H1 (cell line): Measurements from ENCODE around the gene ARFRP1. TPM values are rescaled to one million over a fixed set of nuclear protein-coding genes. Genes with fewer than 3 reads are reported as not detected.

ENCODE experiments used
- BRCA1 ChIP-seq: IDR thresholded peaks from 2 replicates; pipeline ENCODE4 v1.6.1; 2012; ENCODE audit warnings: low read depth, low read length, improper control_type of control experiment
- CBX8 ChIP-seq: fragments of 300-800, 300-1000 bp; sonication (generic); IDR thresholded peaks from 2 replicates; pipeline ENCODE4 v1.7.1; 2016; ENCODE audit warnings: low read depth, low read length, borderline replicate concordance
- CHD7 ChIP-seq: fragments of 300-600 bp; sonication (generic); IDR thresholded peaks from 2 replicates; pipeline ENCODE4 v1.7.1; 2012; ENCODE audit warnings: low read length, moderate library complexity, mild to moderate bottlenecking, inconsistent platforms; ENCODE audit not compliant: insufficient replicate concordance
- CREB1 ChIP-seq: IDR thresholded peaks from 2 replicates; pipeline ENCODE4 v1.6.1; 2012; ENCODE audit warnings: inconsistent platforms
- EZH2 ChIP-seq: fragments of 200-600 bp; sonication (generic); IDR thresholded peaks from 2 replicates; pipeline ENCODE4 v1.7.1; 2012; ENCODE audit warnings: low read depth, mild to moderate bottlenecking, moderate library complexity, low read length, inconsistent platforms; ENCODE audit not compliant: severe bottlenecking
- KDM1A ChIP-seq: fragments of 200-600, 300-600 bp; sonication (generic); IDR thresholded peaks from 2 replicates; pipeline ENCODE4 v1.7.1; 2016; ENCODE audit warnings: mild to moderate bottlenecking, low read length, borderline replicate concordance
- POU5F1 ChIP-seq: IDR thresholded peaks from 2 replicates; pipeline ENCODE4 v1.6.1; 2011; ENCODE audit warnings: low read depth, mild to moderate bottlenecking, low read length, moderate library complexity
- polyA plus RNA-seq, 7 experiments: library from polyadenylated mRNA; depleted of rRNA in 3 of 7; stranded (reverse) in 5 of 7; unstranded in 2 of 7; fragments of >200 nt in 5 of 7; fragments of 200-250 nt in 2 of 7; gene quantifications; 1 replicate in 5 of 7; 2 replicates in 1 of 7; 4 replicates in 1 of 7; pipeline versions ENCODE4 v1.2.1 to v1.2.3, GENCODE V29; 2011 to 2013; ENCODE audit warnings: missing spikeins in 2 of 7, mixed read lengths in 2 of 7
- total RNA-seq: library from RNA; stranded (reverse); fragmentation: NEBNext Ultra II Directional; extraction: Animal tissue kit (Norgen Biotek cat#: 25700); gene quantifications from 2 replicates; pipeline ENCODE4 v1.2.1, GENCODE V29; 2021
- TF ChIP-seq, protein P1 (sequence below): IDR thresholded peaks from 2 replicates; pipeline ENCODE4 v1.6.1; 2011; ENCODE audit warnings: low read length, improper control_type of control experiment

Gene ARFRP1
- total and polyA plus RNA-seq, 2 of the 8 experiments (the other 6 are each of a cell fraction or from before 2014, with no cell fraction given) = 12.9 to 22.9 TPM

DNA sequence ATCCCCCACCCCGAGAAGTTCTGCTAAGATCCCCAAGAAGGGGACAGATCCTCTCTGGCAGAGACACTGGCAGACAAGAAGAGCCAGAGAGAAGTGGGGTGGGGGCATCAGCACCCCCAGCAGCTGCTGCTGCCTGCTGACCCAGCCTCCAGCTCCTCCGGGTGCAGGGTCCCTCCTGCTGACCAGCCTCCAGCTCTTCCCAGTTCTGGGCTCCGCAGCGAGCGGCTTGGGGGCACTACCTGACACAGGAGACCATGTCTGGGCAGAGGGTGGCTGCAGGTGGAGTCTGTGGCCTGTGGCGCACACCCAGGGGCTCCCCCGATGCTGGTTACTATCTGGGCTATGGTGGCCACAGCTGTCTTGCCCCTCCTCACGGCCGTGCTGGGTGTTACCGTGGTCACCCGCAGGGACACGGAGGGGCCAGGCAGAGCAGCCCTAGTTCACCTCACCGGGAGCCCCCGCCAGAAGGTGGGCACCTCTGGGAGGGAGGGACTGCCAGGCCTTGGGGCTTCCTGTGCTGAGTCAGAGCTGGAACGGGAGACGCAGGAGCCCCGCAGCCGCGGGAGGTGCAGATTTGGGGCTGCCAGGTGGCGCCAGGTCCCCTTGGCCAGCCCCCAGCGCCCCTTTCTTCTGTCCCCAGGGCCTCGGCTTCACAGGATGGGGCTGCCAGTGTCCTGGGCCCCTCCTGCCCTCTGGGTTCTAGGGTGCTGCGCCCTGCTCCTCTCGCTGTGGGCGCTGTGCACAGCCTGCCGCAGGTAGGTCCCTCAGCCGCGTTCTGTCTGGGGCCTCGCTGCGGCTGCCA lies 29.3 kb upstream of the ARFRP1 start (continued):
- TF ChIP-seq CHD7 (no peak), KDM1A (no peak), POU5F1 (no peak), BRCA1 (no peak), CBX8 (no peak), CREB1 (no peak), EZH2 (no peak)
- TF ChIP-seq, protein P1, sequence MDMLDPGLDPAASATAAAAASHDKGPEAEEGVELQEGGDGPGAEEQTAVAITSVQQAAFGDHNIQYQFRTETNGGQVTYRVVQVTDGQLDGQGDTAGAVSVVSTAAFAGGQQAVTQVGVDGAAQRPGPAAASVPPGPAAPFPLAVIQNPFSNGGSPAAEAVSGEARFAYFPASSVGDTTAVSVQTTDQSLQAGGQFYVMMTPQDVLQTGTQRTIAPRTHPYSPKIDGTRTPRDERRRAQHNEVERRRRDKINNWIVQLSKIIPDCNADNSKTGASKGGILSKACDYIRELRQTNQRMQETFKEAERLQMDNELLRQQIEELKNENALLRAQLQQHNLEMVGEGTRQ = no peak
